ENCODE data around the gene NANOGP8. TPM values are rescaled to one million over a fixed set of nuclear protein-coding genes. Genes with fewer than 3 reads are reported as not detected.

The NANOGP8 gene
- total RNA-seq, 1 experiment from 2014 or later = 0.75 TPM

- no peak for TF ChIP-seq CTCF (IDR thresholded peaks at IDR 0.05; ENCODE audit: unreplicated experiment)
- intact Hi-C loops (cut with micrococcal nuclease) = no loop called here
- H3K27me3 Mint-ChIP-seq (ENCODE audit: insufficient read depth, unreplicated experiment) = no peaks in the 10 kb centered on the region
- no TSS peak for BruUV-seq (replicated peaks)
- H3K4me1 Mint-ChIP-seq (ENCODE audit: insufficient read depth, unreplicated experiment) = peaks cover 16% of the 10 kb centered on the region
- POLR2A ChIA-PET = interaction anchor here (0.6 to 4.6 kb wide), 14 partner anchors 11 to 425 kb away, joined by 3 to 97 read pairs (median 6); partner anchors contain the start of genes AQR and ZNF770
- H3K9me3 Mint-ChIP-seq (ENCODE audit: unreplicated experiment) = no peaks in the 10 kb centered on the region
- H3K27ac Mint-ChIP-seq (ENCODE audit: low read depth, unreplicated experiment) = peak overlapping the region; percentile 55
- H3K36me3 Mint-ChIP-seq (ENCODE audit: insufficient read depth, unreplicated experiment) = no peaks in the 10 kb centered on the region
- peak; percentile 51 for DNase-seq (ENCODE audit: unreplicated experiment)
- CTCF ChIA-PET = interaction anchor here (0.6 kb wide), 1 partner anchor 26 kb away, joined by 4 read pairs; no protein-coding TSS in a partner anchor
- peak overlapping the region; percentile 40 for H3K4me3 Mint-ChIP-seq (ENCODE audit: unreplicated experiment)
These were observed 46.3 kb downstream of the NANOGP8 start for GRCh38 chr15:35038626-35039451.

Other genes with a start within 250 kb of the NANOGP8 start
- 26.5 and 33.1 TPM in 2 replicates for gene AQR, start 115.6 kb downstream of the NANOGP8 start, total RNA-seq (2022)
- gene ZNF770, start 97.0 kb downstream of the NANOGP8 start, total RNA-seq (2022) = 61.0 and 73.6 TPM in 2 replicates

All from MCF 10A (cell line).